H1 (cell line): Measurements from ENCODE around the gene POLG.

ENCODE experiments used
- BRCA1 ChIP-seq: IDR thresholded peaks from 2 replicates; pipeline ENCODE4 v1.6.1; 2012; ENCODE audit warnings: low read depth, low read length, improper control_type of control experiment
- CTCF ChIP-seq, 3 experiments: IDR thresholded peaks; 1 replicate in 2 of 3; 2 replicates in 1 of 3; pipeline versions ENCODE4 v1.5.1 to v1.6.1; 2011; ENCODE audit warnings: low read length in 3 of 3, mild to moderate bottlenecking in 3 of 3, inconsistent platforms in 2 of 3, low read depth in 1 of 3, moderate library complexity in 1 of 3; ENCODE audit not compliant: insufficient read depth in 1 of 3; ENCODE audit errors: control extremely low read depth in 1 of 3
- EP300 ChIP-seq, 2 experiments: IDR thresholded peaks; 1 replicate in 1 of 2; 2 replicates in 1 of 2; pipeline ENCODE4 v1.6.1; 2011 to 2012; ENCODE audit warnings: low read depth in 2 of 2, low read length in 2 of 2, mild to moderate bottlenecking in 2 of 2, borderline replicate concordance in 1 of 2, inconsistent platforms in 1 of 2, moderate library complexity in 1 of 2
- GABPA ChIP-seq: IDR thresholded peaks from 2 replicates; pipeline ENCODE4 v1.6.1; 2011; ENCODE audit warnings: mild to moderate bottlenecking, low read length, moderate library complexity, borderline replicate concordance; ENCODE audit not compliant: insufficient read depth
- HDAC2 ChIP-seq, 2 experiments: fragments of 300-600 bp in 1 of 2; sonication (generic) in 1 of 2; IDR thresholded peaks; 2 replicates each; pipeline ENCODE4 v1.6.1; 2011 to 2012; ENCODE audit warnings: low read depth in 2 of 2, low read length in 2 of 2, mild to moderate bottlenecking in 2 of 2, moderate library complexity in 2 of 2, borderline replicate concordance in 1 of 2, inconsistent platforms in 1 of 2
- JUND ChIP-seq: IDR thresholded peaks from 2 replicates; pipeline ENCODE4 v1.6.1; 2011; ENCODE audit warnings: mild to moderate bottlenecking, improper control_type of control experiment, low read length
- KDM1A ChIP-seq: fragments of 200-600, 300-600 bp; sonication (generic); IDR thresholded peaks from 2 replicates; pipeline ENCODE4 v1.7.1; 2016; ENCODE audit warnings: mild to moderate bottlenecking, low read length, borderline replicate concordance
- NRF1 ChIP-seq: IDR thresholded peaks from 2 replicates; pipeline ENCODE4 v1.6.1; 2011; ENCODE audit warnings: mild to moderate bottlenecking, low read depth, low read length, improper control_type of control experiment
- POLR2A ChIP-seq, 2 experiments: IDR thresholded peaks; 1 replicate in 1 of 2; 2 replicates in 1 of 2; pipeline ENCODE4 v1.6.1; 2011; ENCODE audit warnings: low read depth in 2 of 2, low read length in 2 of 2, mild to moderate bottlenecking in 2 of 2; ENCODE audit errors: control extremely low read depth in 1 of 2
- POLR2AphosphoS5 ChIP-seq: IDR thresholded peaks from 2 replicates; pipeline ENCODE4 v1.6.1; 2011; ENCODE audit warnings: low read depth, low read length
- RBBP5 ChIP-seq: IDR thresholded peaks from 2 replicates; pipeline ENCODE4 v1.7.1; 2012; ENCODE audit warnings: low read depth, mild to moderate bottlenecking, inconsistent platforms, low read length, moderate library complexity, borderline replicate concordance
- RNF2 ChIP-seq: fragments of 200-900, 300-1000 bp; sonication (generic); IDR thresholded peaks from 2 replicates; pipeline ENCODE4 v1.7.1; 2016; ENCODE audit warnings: borderline replicate concordance, low read depth, mild to moderate bottlenecking, antibody characterized with exemption, low read length; ENCODE audit not compliant: poor library complexity, severe bottlenecking; ENCODE audit errors: missing control alignments
- SP2 ChIP-seq: IDR thresholded peaks from 2 replicates; pipeline ENCODE4 v1.6.1; 2012; ENCODE audit warnings: mild to moderate bottlenecking, low read length, inconsistent platforms
- ZNF274 ChIP-seq: IDR thresholded peaks from 2 replicates; pipeline ENCODE4 v1.7.0; 2012; ENCODE audit warnings: low read length, borderline replicate concordance; ENCODE audit errors: extremely low read depth

DNA sequence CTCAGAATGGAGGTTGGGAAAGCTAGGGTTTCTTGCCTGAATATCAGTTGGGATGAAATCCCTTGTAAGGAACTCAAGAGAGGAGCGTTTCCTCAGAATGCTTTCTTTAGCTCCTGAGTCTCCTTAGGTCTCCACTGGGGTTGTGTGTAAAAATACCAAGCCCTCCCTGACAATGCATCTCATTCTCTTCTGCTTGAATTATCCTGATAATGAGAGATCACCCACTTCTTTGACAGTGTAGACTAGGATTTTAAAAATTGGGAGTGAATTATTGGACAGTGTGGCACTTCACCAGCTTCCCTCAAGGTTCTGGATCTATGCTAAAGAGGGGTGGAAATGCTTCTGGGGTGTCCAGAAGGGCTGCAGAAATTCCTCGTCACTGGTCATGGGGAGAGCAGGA is 41.8 kb upstream of the POLG start:
- TF ChIP-seq CTCF (IDR thresholded peaks at IDR 0.05; ENCODE audit: control extremely low read depth in 1 of 3, insufficient read depth in 1 of 3, low read depth in 1 of 3, low read length in 3 of 3) (no peak), NRF1 (no peak), BRCA1 (no peak), HDAC2 (IDR thresholded peaks at IDR 0.05; ENCODE audit: borderline replicate concordance in 1 of 2, low read depth in 2 of 2, low read length in 2 of 2) (no peak), POLR2A (IDR thresholded peaks at IDR 0.05; ENCODE audit: control extremely low read depth in 1 of 2, low read depth in 2 of 2, low read length in 2 of 2) (no peak), EP300 (IDR thresholded peaks at IDR 0.05; ENCODE audit: borderline replicate concordance in 1 of 2, low read depth in 2 of 2, low read length in 2 of 2) (no peak), KDM1A (no peak), SP2 (no peak), ZNF274 (no peak), POLR2AphosphoS5 (no peak), RBBP5 (no peak), JUND (no peak), RNF2 (no peak), GABPA (no peak)
